IPS-NIHi11 (cell line): ENCODE measurements around the gene DOCK4.

ENCODE experiments used
- DNase-seq: peaks from one replicate; pipeline ENCODE4 v3.0.0; 2012; ENCODE audit warnings: mixed read lengths, low spot score

The DOCK4 gene

GRCh38 chr7:111853201-111853990, 352.8 kb downstream of the DOCK4 start:
- DNase-seq = no peak

- no peak for DNase-seq
Measured at GRCh38 chr7:111852081-111852480, 354.1 kb downstream of the DOCK4 start.

- no peak for DNase-seq
Measured at GRCh38 chr7:111846898-111847297, 359.3 kb downstream of the DOCK4 start.

- no peak for DNase-seq
Measured at GRCh38 chr7:111845853-111846252, 360.3 kb downstream of the DOCK4 start.

- DNase-seq = no peak
Measured at GRCh38 chr7:111844904-111845671, 361.1 kb downstream of the DOCK4 start.

GRCh38 chr7:111842491-111842890, 363.7 kb downstream of the DOCK4 start:
- no peak for DNase-seq

GRCh38 chr7:111841596-111842205, 364.5 kb downstream of the DOCK4 start:
- DNase-seq = no peak

- DNase-seq = no peak
Measured at GRCh38 chr7:111840528-111840927, 365.7 kb downstream of the DOCK4 start.

GRCh38 chr7:111839261-111839660, 366.9 kb downstream of the DOCK4 start:
- DNase-seq = no peak

- no peak for DNase-seq
Measured at GRCh38 chr7:111836592-111836991, 369.6 kb downstream of the DOCK4 start.

GRCh38 chr7:111835066-111835465, 371.1 kb downstream of the DOCK4 start:
- DNase-seq = no peak

GRCh38 chr7:111834367-111834766, 371.8 kb downstream of the DOCK4 start:
- no peak for DNase-seq

GRCh38 chr7:111833466-111833865, 372.7 kb downstream of the DOCK4 start:
- no peak for DNase-seq

- DNase-seq = no peak
Measured at GRCh38 chr7:111832174-111832573, 374.0 kb downstream of the DOCK4 start.

- no peak for DNase-seq
Measured at GRCh38 chr7:111829221-111829620, 377.0 kb downstream of the DOCK4 start.

- DNase-seq = no peak
Measured at GRCh38 chr7:111827863-111828504, 378.2 kb downstream of the DOCK4 start.

GRCh38 chr7:111825046-111825445, 381.2 kb downstream of the DOCK4 start:
- no peak for DNase-seq

- DNase-seq = no peak
Measured at GRCh38 chr7:111823826-111824225, 382.4 kb downstream of the DOCK4 start.

- no peak for DNase-seq
Measured at GRCh38 chr7:111821046-111821445, 385.2 kb downstream of the DOCK4 start.

GRCh38 chr7:111820621-111821020, 385.6 kb downstream of the DOCK4 start:
- DNase-seq = no peak

- no peak for DNase-seq
Measured at GRCh38 chr7:111820121-111820520, 386.1 kb downstream of the DOCK4 start.

GRCh38 chr7:111815354-111815753, 390.8 kb downstream of the DOCK4 start:
- no peak for DNase-seq
